SK-N-SH treated with all-trans-retinoic acid at 6 μM for 48 hours (cell line): ENCODE results near the gene AKR1B1.

Experiments
- ARNTL ChIP-seq: fragments of 450-650 bp; formaldehyde crosslinking; IDR thresholded peaks from 2 replicates; pipeline ENCODE4 v1.5.0; 2020; ENCODE audit warnings: low read depth, mild to moderate bottlenecking, moderate library complexity, borderline replicate concordance
- CSRNP3 ChIP-seq: fragments of 250-450 bp; sonication (Bioruptor Pico); IDR thresholded peaks from 2 replicates; pipeline ENCODE4 v1.5.1; 2021; ENCODE audit warnings: mild to moderate bottlenecking, moderate library complexity
- ESRRG ChIP-seq: fragments of 250-450 bp; sonication (Bioruptor Pico); IDR thresholded peaks from 2 replicates; pipeline ENCODE4 v1.6.1; 2021; ENCODE audit warnings: mild to moderate bottlenecking
- OSR1 ChIP-seq: fragments of 250-450 bp; sonication (Bioruptor Pico); IDR thresholded peaks from 2 replicates; pipeline ENCODE4 v1.8.0; 2022; ENCODE audit warnings: moderate library complexity, mild to moderate bottlenecking, inconsistent platforms
- PATZ1 ChIP-seq: fragments of 250-450 bp; sonication (Bioruptor Pico); IDR thresholded peaks from 2 replicates; pipeline ENCODE4 v1.8.0; 2020; ENCODE audit warnings: mild to moderate bottlenecking, moderate library complexity, borderline replicate concordance
- TCF4 ChIP-seq: fragments of 250-450 bp; sonication (Bioruptor Pico); IDR thresholded peaks from 2 replicates; pipeline ENCODE4 v1.8.0; 2021; ENCODE audit warnings: mild to moderate bottlenecking, moderate library complexity, borderline replicate concordance
- ZC3H10 ChIP-seq: fragments of 250-450 bp; sonication (Bioruptor Pico); IDR thresholded peaks from 2 replicates; pipeline ENCODE4 v1.5.1; 2021; ENCODE audit warnings: mild to moderate bottlenecking, moderate library complexity
- ZFP30 ChIP-seq: fragments of 450-650 bp; formaldehyde crosslinking; IDR thresholded peaks from 2 replicates; pipeline ENCODE4 v1.5.0; 2022; ENCODE audit warnings: mild to moderate bottlenecking, moderate library complexity
- ZNF70 ChIP-seq: fragments of 450-650 bp; formaldehyde crosslinking; IDR thresholded peaks from 2 replicates; pipeline ENCODE4 v1.5.0; 2020; ENCODE audit warnings: mild to moderate bottlenecking, moderate library complexity
- ZNF8 ChIP-seq: fragments of 450-650 bp; formaldehyde crosslinking; IDR thresholded peaks from 2 replicates; pipeline ENCODE4 v1.5.0; 2020; ENCODE audit warnings: mild to moderate bottlenecking, moderate library complexity

GRCh38 chr7:134448356-134449229 is 10.3 kb downstream of the AKR1B1 start:
- TF ChIP-seq ARNTL (CRISPR knock-in tag) (no peak), ZC3H10 (no peak), ESRRG (CRISPR knock-in tag) (no peak), ZNF70 (no peak), OSR1 (no peak), TCF4 (no peak), PATZ1 (no peak), ZFP30 (CRISPR knock-in tag) (no peak), CSRNP3 (CRISPR knock-in tag) (no peak), ZNF8 (CRISPR knock-in tag) (no peak)
